ENCODE results near the gene ALDH1A3.

ALDH1A3 gene

DNA sequence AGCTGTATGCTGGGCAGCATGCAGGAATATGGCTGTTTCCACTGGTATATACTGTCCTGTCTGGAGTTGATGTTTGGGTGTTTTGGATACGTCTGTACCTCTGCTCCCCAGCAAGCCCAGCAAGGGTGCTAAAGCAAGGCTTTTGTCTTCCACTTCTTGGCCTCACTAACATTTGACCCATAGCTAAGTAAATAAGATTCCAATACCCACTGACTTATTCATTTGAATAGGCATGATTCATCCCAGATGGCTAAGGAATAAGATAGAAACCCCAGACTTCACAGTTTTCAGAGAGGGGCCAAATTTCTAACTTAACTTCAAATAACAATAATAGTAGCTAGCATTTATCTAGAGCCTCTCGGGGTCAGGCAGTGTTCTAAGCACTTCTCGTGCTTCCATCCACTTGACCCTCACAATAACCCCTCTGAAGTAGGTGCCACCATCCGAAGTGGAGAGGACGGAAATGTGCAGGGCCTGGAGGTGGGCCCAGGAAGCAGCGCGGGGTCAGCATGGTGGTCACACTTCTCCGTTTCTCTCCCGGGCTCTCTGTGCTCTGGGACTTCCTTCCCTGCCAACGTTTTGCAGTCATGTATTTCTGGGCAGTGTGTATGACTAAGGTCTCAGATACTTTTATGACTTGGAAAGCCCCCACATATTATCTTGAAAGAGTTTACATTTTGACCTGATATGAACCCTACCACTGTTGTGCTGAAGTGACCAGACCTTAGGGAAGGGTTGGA is 78.9 kb downstream of the ALDH1A3 start:
- DNase-seq = peak; percentile 90

DNA sequence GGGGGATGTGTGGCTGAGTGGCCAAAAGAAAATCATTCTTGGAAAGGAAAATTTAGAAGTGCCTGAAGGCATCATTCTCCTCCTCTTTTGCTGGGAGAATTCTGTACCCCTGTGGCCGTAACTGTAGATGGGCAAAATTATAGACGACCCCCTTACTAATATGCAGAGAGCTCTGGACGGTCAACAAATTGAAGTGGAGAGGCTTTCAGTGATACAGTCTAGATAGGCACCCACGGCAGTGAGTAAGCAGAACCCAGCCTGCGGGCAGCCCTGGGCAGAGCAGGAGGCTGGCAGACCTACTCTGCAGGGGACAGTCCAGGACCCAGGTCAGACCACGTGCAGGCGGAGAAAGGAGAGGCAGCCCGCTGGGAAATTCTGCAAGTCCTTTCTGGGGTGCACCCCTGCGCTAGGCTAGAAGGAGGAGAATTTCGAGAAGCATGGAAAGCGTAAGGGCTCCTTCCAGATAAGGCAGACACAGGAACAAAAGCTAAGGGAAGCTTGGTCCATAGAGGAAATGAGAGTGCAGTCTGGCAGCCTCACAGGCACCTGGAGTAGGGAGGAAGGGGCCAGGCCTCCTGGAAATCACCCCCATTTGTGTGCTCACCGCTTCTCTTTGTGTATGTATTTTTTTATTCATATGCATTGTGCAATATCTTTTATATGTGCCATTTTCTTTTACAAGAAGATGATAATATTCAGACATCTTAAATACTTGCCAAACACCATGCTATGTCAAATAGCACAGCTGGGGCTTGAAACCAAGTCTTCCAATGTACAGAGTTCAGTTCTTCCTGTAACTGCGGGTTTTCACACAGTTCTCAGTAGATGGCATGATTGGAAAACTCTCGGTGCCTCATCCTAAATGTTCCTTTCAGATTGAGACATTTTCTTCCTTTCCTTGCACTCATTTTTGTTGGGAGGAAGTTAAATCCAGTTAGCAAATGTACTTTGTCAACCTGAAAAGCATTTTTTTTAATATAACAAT is 79.7 kb downstream of the ALDH1A3 start:
- peak; percentile 83 for DNase-seq
